ENCODE measurements around the gene ZNF329.

DNA sequence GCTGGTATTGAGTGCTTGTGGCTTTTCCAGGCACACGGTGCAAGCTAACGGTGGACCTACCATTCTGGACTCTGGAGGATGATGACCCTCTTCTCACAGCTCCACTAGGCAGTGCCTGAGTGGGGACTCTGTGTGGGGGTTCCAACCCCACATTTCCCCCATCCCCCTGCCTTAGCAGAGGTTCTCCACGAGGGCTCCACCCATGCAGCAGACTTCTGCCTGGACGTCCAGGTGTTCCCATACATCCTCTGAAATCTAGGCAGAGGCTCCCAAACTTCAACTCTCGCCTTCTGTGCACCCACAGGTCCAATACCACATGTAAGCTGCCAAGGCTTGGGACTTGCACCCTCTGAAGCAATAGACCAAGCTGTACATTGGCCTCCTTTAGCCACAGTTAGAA is 27.2 kb downstream of the ZNF329 start:
- TF ChIP-seq EZH2 (IDR thresholded peaks at IDR 0.05), result no peak
- no peak for TF ChIP-seq POLR2AphosphoS5 (IDR thresholded peaks at IDR 0.05; ENCODE audit: borderline replicate concordance, low read depth, low read length)
- TF ChIP-seq FOXP2 (optimal IDR thresholded peaks at IDR 0.05; ENCODE audit: control extremely low read depth, extremely low read length, insufficient read depth), result no peak
